Neural progenitor cell (in vitro differentiated cells): ENCODE measurements around the gene SLC7A9. TPM values are rescaled to one million over a fixed set of nuclear protein-coding genes. Genes with fewer than 3 reads are reported as not detected.

ENCODE experiments used
- DNase-seq: peaks from one replicate; pipeline ENCODE4 v3.0.0-alpha.2; 2016; ENCODE audit warnings: low spot score
- H2AFZ ChIP-seq: fragments of 200-600 bp; sonication (generic); replicated peaks from 2 replicates; pipeline ENCODE4 v1.6.1; 2016; ENCODE audit warnings: antibody characterized with exemption
- H3F3A ChIP-seq: fragments of 200-600 bp; sonication (generic); 2 replicates; pipeline ENCODE4 v1.6.1; 2016; ENCODE audit warnings: antibody characterized with exemption, low read depth
- H3K27ac ChIP-seq: fragments of 200-600 bp; sonication (generic); 2 replicates; pipeline ENCODE4 v1.5.1; 2016; ENCODE audit warnings: mild to moderate bottlenecking
- H3K27me3 ChIP-seq: fragments of 200-600 bp; sonication (generic); 2 replicates; pipeline ENCODE4 v1.6.1; 2016; ENCODE audit warnings: mild to moderate bottlenecking, moderate library complexity
- H3K36me3 ChIP-seq: fragments of 200-600 bp; sonication (generic); 2 replicates; pipeline ENCODE4 v1.5.1; 2016
- H3K4me1 ChIP-seq: fragments of 200-600 bp; sonication (generic); 2 replicates; pipeline ENCODE4 v1.6.1; 2016; ENCODE audit warnings: mixed run types
- H3K4me2 ChIP-seq: fragments of 200-600 bp; sonication (generic); 2 replicates; pipeline ENCODE4 v1.6.1; 2016
- H3K4me3 ChIP-seq: fragments of 200-600 bp; sonication (generic); 2 replicates; pipeline ENCODE4 v1.5.1; 2016
- H3K79me2 ChIP-seq: fragments of 200-600 bp; sonication (generic); 2 replicates; pipeline ENCODE4 v1.6.1; 2016; ENCODE audit warnings: low read depth
- H3K9ac ChIP-seq: fragments of 200-600 bp; sonication (generic); 2 replicates; pipeline ENCODE4 v1.6.1; 2016
- H3K9me3 ChIP-seq: fragments of 200-600 bp; sonication (generic); 2 replicates; pipeline ENCODE4 v1.5.1; 2016; ENCODE audit warnings: low read depth
- H4K20me1 ChIP-seq: fragments of 200-600 bp; sonication (generic); 2 replicates; pipeline ENCODE4 v1.6.1; 2016; ENCODE audit warnings: low read depth
- H3K27ac Mint-ChIP-seq: 3 replicates; pipeline ENCODE4 v1.8.0; 2021; ENCODE audit warnings: mixed read lengths
- H3K27me3 Mint-ChIP-seq: 2 replicates; pipeline ENCODE4 v1.8.0; 2022; ENCODE audit warnings: low read depth, mild to moderate bottlenecking, inconsistent platforms, moderate library complexity, mixed read lengths; ENCODE audit not compliant: insufficient read depth
- H3K36me3 Mint-ChIP-seq: 3 replicates; pipeline ENCODE4 v1.8.0; 2021; ENCODE audit warnings: mixed read lengths
- H3K4me1 Mint-ChIP-seq: 3 replicates; pipeline ENCODE4 v1.8.0; 2021; ENCODE audit warnings: mixed read lengths
- H3K4me3 Mint-ChIP-seq: 3 replicates; pipeline ENCODE4 v1.8.0; 2021; ENCODE audit warnings: mild to moderate bottlenecking, moderate library complexity, mixed read lengths
- H3K9me3 Mint-ChIP-seq: 3 replicates; pipeline ENCODE4 v1.8.0; 2020; ENCODE audit warnings: mixed read lengths
- CTCF ChIP-seq: fragments of 200-600 bp; sonication (generic); IDR thresholded peaks from 2 replicates; pipeline ENCODE4 v1.5.1; 2017; ENCODE audit warnings: antibody characterized with exemption, mild to moderate bottlenecking
- EZH2 ChIP-seq: fragments of 200-600 bp; sonication (generic); IDR thresholded peaks from 2 replicates; pipeline ENCODE4 v1.6.1; 2017; ENCODE audit warnings: antibody characterized with exemption, mild to moderate bottlenecking, moderate library complexity
- EZH2phosphoT487 ChIP-seq: fragments of 200-600 bp; sonication (generic); IDR thresholded peaks from 2 replicates; pipeline ENCODE4 v1.6.1; 2017; ENCODE audit warnings: antibody characterized with exemption
- total RNA-seq: library from RNA; depleted of rRNA; stranded (reverse); fragments of >200 nt; gene quantifications from 2 replicates; pipeline ENCODE4 v1.2.3, GENCODE V29; 2015; ENCODE audit warnings: low replicate concordance

The SLC7A9 gene
- total RNA-seq, 1 donor from 2014 or later: not detected

GRCh38 chr19:32909257-32909656 lies 39.7 kb upstream of the SLC7A9 start:
- no peak for DNase-seq
- Mint-ChIP-seq H3K36me3 (peaks cover 40% of the 10 kb centered on the region), H3K9me3 (no peaks in the 10 kb centered on the region), H3K27ac (no peak overlapping the region), H3K4me1 (no peaks in the 10 kb centered on the region), H3K4me3 (no peak overlapping the region), H3K27me3 (peaks cover 2% of the 10 kb centered on the region)
- H3K4me3 ChIP-seq: no peak overlapping the region
- no peaks in the 10 kb centered on the region for H3K36me3 ChIP-seq
- no peaks in the 10 kb centered on the region for H3K9me3 ChIP-seq
- no peak overlapping the region for H2AFZ ChIP-seq
- H3K79me2 ChIP-seq: no peaks in the 10 kb centered on the region
- H3K9ac ChIP-seq: no peak overlapping the region
- no peak overlapping the region for H3K4me2 ChIP-seq
- no peak overlapping the region for H3K27ac ChIP-seq
- H3K27me3 ChIP-seq: no peaks in the 10 kb centered on the region
- no peaks in the 10 kb centered on the region for H4K20me1 ChIP-seq
- no peaks in the 10 kb centered on the region for H3F3A ChIP-seq
- H3K4me1 ChIP-seq: no peaks in the 10 kb centered on the region
- TF ChIP-seq EZH2phosphoT487: no peak
- no peak for TF ChIP-seq EZH2
- no peak for TF ChIP-seq CTCF

- Histone ChIP-seq H3K79me2 (no peaks in the 10 kb centered on the region), H3K4me3 (no peak overlapping the region), H3K4me2 (no peak overlapping the region), H2AFZ (no peak overlapping the region), H3K27ac (no peak overlapping the region), H4K20me1 (no peaks in the 10 kb centered on the region), H3K27me3 (no peaks in the 10 kb centered on the region), H3K4me1 (no peaks in the 10 kb centered on the region), H3F3A (no peaks in the 10 kb centered on the region), H3K9ac (no peak overlapping the region), H3K36me3 (no peaks in the 10 kb centered on the region), H3K9me3 (no peaks in the 10 kb centered on the region)
- H3K27me3 Mint-ChIP-seq: peaks cover 2% of the 10 kb centered on the region
- H3K36me3 Mint-ChIP-seq: peaks cover 42% of the 10 kb centered on the region
- H3K4me1 Mint-ChIP-seq: no peaks in the 10 kb centered on the region
- DNase-seq: no peak
- TF ChIP-seq CTCF: no peak
- TF ChIP-seq EZH2phosphoT487: no peak
- no peak for TF ChIP-seq EZH2
- no peak overlapping the region for H3K4me3 Mint-ChIP-seq
- no peak overlapping the region for H3K27ac Mint-ChIP-seq
- H3K9me3 Mint-ChIP-seq: no peaks in the 10 kb centered on the region
Measured at GRCh38 chr19:32908641-32909190, 39.1 kb upstream of the SLC7A9 start.

GRCh38 chr19:32902448-32902847 lies 32.9 kb upstream of the SLC7A9 start:
- Histone ChIP-seq H3K4me1 (no peaks in the 10 kb centered on the region), H3K4me2 (no peak overlapping the region), H3K79me2 (no peaks in the 10 kb centered on the region), H4K20me1 (no peaks in the 10 kb centered on the region), H3K36me3 (no peaks in the 10 kb centered on the region), H3K9me3 (no peaks in the 10 kb centered on the region), H3K9ac (no peak overlapping the region), H3F3A (no peaks in the 10 kb centered on the region), H3K27me3 (no peaks in the 10 kb centered on the region), H3K4me3 (no peak overlapping the region), H2AFZ (no peak overlapping the region), H3K27ac (no peak overlapping the region)
- no peak overlapping the region for H3K4me3 Mint-ChIP-seq
- H3K4me1 Mint-ChIP-seq: peaks cover 2% of the 10 kb centered on the region
- no peak for DNase-seq
- no peak overlapping the region for H3K27ac Mint-ChIP-seq
- no peaks in the 10 kb centered on the region for H3K27me3 Mint-ChIP-seq
- H3K9me3 Mint-ChIP-seq: no peaks in the 10 kb centered on the region
- peaks cover 36% of the 10 kb centered on the region for H3K36me3 Mint-ChIP-seq
- TF ChIP-seq EZH2: no peak
- no peak for TF ChIP-seq EZH2phosphoT487
- no peak for TF ChIP-seq CTCF
